HG02840 (cell line): Measurements from ENCODE around the gene RPRD1A.
"Not testable (repeated sequence)": the region's sequence is repeated elsewhere in the genome, so short reads cannot be mapped to it uniquely, and the experiment has no call there.

ENCODE experiments used
- ATAC-seq: cut with Tn5 transposase; IDR thresholded peaks from one replicate; pipeline ENCODE4 v1.9.1; 2021; ENCODE audit warnings: mild to moderate bottlenecking, moderate library complexity, moderate number of reproducible peaks; ENCODE audit not compliant: unreplicated experiment, low FRiP score

Gene RPRD1A

GRCh38 chr18:36035253-36035652 is 32.1 kb downstream of the RPRD1A start:
- ATAC-seq = no peak

GRCh38 chr18:36034299-36034895 is 33.0 kb downstream of the RPRD1A start:
- no peak for ATAC-seq

GRCh38 chr18:36031903-36032302 is 35.5 kb downstream of the RPRD1A start:
- ATAC-seq = no peak

- no peak for ATAC-seq
Observed at GRCh38 chr18:36031407-36031806, 36.0 kb downstream of the RPRD1A start.

- no peak for ATAC-seq
Observed at GRCh38 chr18:36028859-36029258, 38.5 kb downstream of the RPRD1A start.

- ATAC-seq = no peak
Observed at GRCh38 chr18:36025025-36025424, 42.3 kb downstream of the RPRD1A start.

- not testable (repeated sequence) for ATAC-seq
Observed at GRCh38 chr18:36024241-36024640, 43.1 kb downstream of the RPRD1A start.

- ATAC-seq = no peak
Observed at GRCh38 chr18:36023336-36023735, 44.0 kb downstream of the RPRD1A start.

GRCh38 chr18:36020174-36020711 is 47.1 kb downstream of the RPRD1A start:
- no peak for ATAC-seq

GRCh38 chr18:36017232-36017631 is 50.1 kb downstream of the RPRD1A start:
- ATAC-seq = no peak

- peak; percentile 87 for ATAC-seq
Observed at GRCh38 chr18:36015629-36016028, 51.7 kb downstream of the RPRD1A start.

- no peak for ATAC-seq
Observed at GRCh38 chr18:36012891-36013290, 54.5 kb downstream of the RPRD1A start.

GRCh38 chr18:36009214-36009613 is 58.1 kb downstream of the RPRD1A start:
- no peak for ATAC-seq

GRCh38 chr18:36006997-36007396 is 60.4 kb downstream of the RPRD1A start:
- no peak for ATAC-seq

GRCh38 chr18:35999925-36000324 is 67.4 kb downstream of the RPRD1A start:
- ATAC-seq = no peak

GRCh38 chr18:35998967-35999366 is 68.4 kb downstream of the RPRD1A start:
- no peak for ATAC-seq

GRCh38 chr18:35993013-35993412 is 74.3 kb downstream of the RPRD1A start:
- ATAC-seq = no peak

- ATAC-seq = no peak
Observed at GRCh38 chr18:35991696-35992095, 75.7 kb downstream of the RPRD1A start.

GRCh38 chr18:35983818-35984217 is 83.5 kb downstream of the RPRD1A start:
- no peak for ATAC-seq

- ATAC-seq = no peak
Observed at GRCh38 chr18:35983147-35983546, 84.2 kb downstream of the RPRD1A start.

GRCh38 chr18:35982409-35983114 is 84.8 kb downstream of the RPRD1A start:
- no peak for ATAC-seq

- no peak for ATAC-seq
Observed at GRCh38 chr18:35979112-35979511, 88.2 kb downstream of the RPRD1A start.
